HG03175 (cell line): ENCODE data around the gene B4GALT2.

Experiments used
- ATAC-seq: cut with Tn5 transposase; IDR thresholded peaks from one replicate; pipeline ENCODE4 v1.9.1; 2021; ENCODE audit warnings: mild to moderate bottlenecking, moderate library complexity; ENCODE audit not compliant: unreplicated experiment

The B4GALT2 gene

DNA sequence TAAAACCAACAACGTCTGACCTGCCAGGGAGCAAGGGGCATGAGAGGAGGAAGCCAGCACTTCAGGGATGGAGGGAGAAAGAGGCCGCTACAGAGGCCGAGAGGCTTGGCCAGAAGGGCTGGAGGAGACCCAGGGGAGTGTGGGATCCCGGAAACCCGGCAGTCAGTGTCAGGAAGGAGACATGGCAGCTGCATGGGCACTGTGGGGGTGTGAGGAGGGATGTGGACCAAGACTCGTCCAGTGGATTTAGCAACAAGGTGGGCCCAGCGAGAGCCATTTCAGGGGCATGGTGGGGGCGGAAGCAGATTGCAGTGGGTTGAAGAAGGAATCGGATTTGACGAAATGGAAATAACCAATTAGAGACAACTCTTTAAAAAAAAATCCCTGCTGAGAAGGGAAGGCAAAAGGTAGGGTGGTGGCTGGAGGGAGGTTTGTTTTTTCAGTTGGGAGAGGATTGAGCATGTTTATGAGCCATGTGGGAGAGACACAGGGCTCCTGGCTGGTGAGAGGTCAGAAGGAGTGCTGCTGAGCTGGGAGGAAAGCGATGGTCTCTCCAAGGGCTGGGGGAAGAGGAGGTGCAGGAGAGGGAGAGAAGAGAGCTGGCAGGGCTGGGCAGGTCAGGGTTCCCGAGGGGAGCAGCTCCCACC, 4.4 kb downstream of the B4GALT2 start:
- no peak for ATAC-seq

GRCh38 chr1:43984855-43985254, 5.8 kb downstream of the B4GALT2 start:
- ATAC-seq: no peak

- no peak for ATAC-seq
Observed at GRCh38 chr1:43985984-43986595, 7.1 kb downstream of the B4GALT2 start.

- no peak for ATAC-seq
Observed at GRCh38 chr1:43986712-43987111, 7.7 kb downstream of the B4GALT2 start.

DNA sequence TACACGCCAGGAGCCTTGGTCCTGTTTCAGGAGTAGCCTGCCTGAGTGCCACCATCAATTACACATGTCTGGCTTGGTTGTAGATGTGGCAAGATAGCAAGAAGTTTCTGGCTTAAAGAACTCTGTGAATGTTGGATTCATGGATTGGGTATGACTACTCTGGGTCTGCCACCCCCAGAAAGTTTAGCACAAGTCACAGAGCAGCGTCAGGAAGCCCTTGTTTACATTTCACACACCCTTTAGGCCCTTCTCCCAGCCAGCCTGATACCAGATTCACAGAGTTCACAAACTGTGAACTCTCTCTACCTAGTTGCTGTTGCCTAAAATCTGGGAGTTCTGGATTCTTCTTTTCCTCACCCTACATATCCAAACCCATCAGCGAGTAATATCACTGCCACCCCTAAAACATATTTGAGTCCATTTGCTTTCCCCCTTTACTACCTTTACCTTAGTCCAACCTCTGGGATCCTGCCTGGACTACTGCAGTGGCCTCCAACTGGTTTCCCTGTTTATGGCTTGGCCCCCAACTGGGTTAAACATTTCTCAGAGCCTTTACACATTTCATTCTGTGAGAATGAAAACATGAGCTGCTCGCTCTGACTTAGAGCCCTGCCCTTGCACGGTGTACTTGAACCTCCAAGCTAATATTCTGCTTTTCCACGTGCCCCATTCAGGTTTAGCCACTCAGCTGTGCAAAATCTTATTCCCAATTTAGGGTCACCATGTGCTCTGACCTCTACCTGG, 8.3 kb downstream of the B4GALT2 start:
- no peak for ATAC-seq

DNA sequence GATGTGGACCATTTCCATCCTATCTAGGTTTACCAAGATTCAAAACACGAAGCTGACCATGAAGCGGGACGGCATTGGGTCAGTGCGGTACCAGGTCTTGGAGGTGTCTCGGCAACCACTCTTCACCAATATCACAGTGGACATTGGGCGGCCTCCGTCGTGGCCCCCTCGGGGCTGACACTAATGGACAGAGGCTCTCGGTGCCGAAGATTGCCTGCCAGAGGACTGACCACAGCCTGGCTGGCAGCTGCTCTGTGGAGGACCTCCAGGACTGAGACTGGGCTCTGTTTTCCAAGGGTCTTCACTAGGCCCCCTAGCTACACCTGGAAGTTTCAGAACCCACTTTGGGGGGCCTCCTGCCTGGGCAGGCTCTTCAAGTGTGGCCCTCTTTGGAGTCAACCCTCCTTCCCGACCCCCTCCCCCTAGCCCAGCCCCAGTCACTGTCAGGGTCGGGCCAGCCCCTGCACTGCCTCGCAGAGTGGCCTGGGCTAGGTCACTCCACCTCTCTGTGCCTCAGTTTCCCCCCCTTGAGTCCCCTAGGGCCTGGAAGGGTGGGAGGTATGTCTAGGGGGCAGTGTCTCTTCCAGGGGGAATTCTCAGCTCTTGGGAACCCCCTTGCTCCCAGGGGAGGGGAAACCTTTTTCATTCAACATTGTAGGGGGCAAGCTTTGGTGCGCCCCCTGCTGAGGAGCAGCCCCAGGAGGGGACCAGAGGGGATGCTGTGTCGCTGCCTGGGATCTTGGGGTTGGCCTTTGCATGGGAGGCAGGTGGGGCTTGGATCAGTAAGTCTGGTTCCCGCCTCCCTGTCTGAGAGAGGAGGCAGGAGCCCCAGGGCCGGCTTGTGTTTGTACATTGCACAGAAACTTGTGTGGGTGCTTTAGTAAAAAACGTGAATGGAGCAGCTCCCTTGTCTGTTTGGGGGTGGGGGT, 11.5 kb downstream of the B4GALT2 start:
- ATAC-seq: no peak

- no peak for ATAC-seq
Observed at GRCh38 chr1:43991200-43991475, 12.1 kb downstream of the B4GALT2 start.

- ATAC-seq: peak; percentile 81
Observed at GRCh38 chr1:43991476-43992231, 12.6 kb downstream of the B4GALT2 start, which contains the start of gene CCDC24. Gene CCDC24, plus strand, starts transcription at chr1:43991599. Its CDS starts 280 bp downstream, at chr1:43991879.

DNA sequence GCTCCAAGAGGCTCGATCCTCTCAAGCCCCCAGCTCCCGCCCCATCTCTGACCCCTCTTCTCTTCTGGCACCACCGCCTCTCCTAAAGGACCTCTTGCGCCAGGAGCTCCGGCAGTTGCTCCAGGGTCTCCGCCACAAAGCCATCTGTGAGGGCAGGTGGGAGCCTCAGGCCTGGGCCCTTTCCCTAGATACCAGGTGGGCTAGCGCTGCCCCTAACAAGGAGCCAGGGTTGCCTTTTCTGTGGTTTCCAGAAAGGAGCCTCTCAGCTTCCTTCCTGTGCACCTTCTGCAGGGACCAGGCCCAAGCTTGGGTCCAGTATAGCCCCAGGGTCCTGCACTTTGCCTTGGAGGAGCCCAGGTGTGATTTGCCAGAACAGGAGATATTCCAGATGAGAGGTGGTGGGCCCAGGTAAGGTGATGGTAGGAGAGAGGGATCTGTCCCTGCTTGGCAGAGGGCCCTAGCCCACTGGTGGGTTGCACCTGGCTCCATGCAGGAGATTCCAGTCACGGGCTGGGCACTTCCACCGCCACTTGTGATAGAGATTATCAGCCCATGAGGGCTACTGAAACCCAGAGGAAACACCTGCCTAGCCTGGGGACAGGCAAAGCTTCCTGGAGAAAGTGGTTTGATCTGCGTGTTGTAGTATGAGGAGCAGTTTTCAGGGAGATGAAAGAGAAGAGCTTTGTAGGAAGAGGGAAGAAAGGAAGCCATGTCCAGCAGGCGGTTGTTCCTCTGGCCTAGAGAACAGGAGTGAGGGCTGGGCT, 13.4 kb downstream of the B4GALT2 start:
- ATAC-seq: no peak

DNA sequence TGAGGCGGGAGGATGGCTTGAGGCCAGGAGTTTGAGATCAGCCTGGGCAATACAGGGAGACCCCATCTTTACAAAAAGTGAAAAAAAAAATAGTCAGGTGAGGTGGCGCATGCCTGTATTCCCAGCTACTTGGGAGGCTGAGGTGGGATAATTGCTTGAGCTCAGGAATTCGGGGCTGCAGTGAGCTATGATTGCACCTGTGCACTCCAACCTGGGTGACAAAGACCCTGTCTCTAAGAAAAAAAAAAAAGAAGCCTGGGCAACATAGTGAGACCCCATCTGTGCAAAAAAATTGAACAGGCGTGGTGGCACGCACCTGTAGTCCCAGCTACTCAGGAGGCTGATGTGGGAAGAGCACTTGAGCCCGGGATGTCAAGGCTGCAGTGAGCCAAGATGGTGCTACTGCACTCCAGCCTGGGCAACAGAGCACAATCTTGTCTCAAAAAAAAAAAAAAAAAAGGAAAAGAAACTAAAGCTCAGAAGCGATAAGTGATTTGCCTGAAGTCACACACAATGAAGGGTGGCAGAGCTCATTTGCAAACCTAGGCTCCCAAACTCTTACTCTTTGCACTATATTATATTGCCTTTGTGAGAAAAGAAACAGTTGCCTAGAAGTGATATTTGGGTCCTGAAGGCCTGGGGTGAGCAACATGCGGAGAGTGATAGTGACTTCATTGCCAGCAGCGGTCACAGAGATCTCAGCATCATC, 14.3 kb downstream of the B4GALT2 start:
- ATAC-seq: no peak

- ATAC-seq: no peak
Observed at GRCh38 chr1:43994071-43994470, 15.1 kb downstream of the B4GALT2 start.

DNA sequence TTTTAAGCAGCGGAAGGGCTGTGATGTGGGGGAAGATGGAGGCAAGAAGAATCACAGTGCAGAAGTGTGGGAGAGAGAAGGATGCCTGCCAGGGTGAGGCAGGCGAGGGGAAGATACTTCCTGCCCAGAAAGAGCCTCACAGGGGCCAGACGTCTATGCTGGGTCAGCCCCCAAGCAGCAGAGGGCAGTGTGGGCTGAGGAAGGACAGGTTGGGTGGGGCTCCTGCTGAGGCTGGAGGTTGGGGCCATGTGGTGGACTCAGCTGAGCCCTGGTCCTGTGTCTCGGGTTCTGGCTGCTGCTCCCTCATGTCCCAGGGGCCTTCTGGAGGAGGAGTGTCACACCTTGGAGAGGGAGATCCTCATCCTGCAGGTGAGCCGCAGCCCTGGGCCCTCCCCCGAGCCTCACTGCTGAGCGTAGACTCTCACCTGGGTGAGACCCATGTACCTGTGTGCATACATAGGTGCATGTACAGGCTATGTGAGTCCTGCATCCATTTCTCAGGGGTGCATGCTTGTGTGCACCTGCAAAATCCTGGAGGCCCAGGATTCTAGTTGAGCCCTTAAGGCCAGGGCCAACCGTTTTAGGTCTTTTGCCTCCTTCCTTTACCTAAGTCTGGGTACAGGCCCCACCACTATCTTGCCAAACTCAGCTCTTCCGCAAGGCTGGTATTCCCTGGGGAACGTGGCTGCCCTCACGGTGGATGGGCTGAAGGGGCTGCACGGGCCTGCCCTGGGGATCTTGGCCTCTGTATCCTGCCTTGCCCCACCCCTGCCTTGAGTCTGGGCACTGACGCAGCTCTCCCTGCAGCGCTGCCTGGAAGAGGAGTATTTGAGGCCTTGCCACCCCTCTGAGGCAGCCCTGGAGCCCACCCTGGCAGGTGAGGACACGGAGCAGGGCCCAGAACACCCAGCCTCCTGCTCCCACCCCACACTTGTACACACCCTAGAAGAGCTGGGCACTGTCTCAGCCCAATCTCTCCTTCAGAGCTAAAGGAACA, 16.1 kb downstream of the B4GALT2 start:
- no peak for ATAC-seq

GRCh38 chr1:43995984-43996732, 17.1 kb downstream of the B4GALT2 start:
- no peak for ATAC-seq

- ATAC-seq: no peak
Observed at GRCh38 chr1:43996733-43997115, 17.7 kb downstream of the B4GALT2 start.

- no peak for ATAC-seq
Observed at GRCh38 chr1:43997295-43997999, 18.4 kb downstream of the B4GALT2 start.

DNA sequence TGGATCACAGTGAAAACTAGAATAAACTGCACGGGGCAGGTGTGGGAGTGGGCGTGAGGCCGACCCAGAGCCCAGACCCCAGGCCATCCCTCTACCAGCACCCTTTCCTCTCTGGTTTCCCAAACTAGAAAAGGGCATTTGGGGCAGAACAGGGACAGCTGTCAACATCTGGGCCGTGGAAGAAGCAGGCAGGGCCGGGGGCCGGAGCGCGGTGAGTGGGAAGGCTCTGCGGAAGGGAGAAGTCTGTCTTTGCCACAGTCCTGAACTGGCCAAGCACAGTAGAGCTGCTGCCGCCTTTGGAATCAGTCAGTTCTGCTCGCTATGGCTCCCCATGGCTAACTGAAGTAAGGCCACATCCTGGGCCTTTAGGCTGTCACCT, 19.0 kb downstream of the B4GALT2 start:
- no peak for ATAC-seq

DNA sequence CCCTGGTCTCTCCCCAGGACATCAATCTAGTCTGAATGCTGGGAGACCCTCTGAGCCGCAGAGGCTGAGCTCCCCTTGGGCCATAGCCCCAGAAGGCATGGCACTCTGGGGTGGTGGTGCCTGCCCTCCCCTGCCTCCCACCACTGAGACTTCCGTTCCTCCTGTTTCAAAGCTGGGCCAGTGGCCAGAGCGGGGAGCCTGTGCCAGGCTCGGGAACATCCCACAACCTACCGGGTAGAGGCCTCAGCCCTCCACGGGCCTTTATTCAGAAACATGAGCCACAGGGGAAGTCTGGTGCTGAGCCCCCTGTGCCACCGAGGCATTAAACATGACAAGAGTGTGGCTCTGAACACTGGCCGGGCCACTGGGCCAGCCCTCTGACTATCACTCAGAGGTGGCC, 20.4 kb downstream of the B4GALT2 start:
- no peak for ATAC-seq
